ENCODE data around the gene PTPRT. TPM values are rescaled to one million over a fixed set of nuclear protein-coding genes. Genes with fewer than 3 reads are reported as not detected.

PTPRT gene
- total and polyA plus RNA-seq, 10 of the 15 experiments (the other 5 are each of a cell fraction or from before 2014, with no cell fraction given), result not detected

- FAIRE-seq (no peak), DNase-seq (ENCODE audit: low read depth, low spot score) (no peak), ATAC-seq (no peak)
- ChIA-PET POLR2A (no interaction called here), RAD21 (ENCODE audit: unreplicated experiment) (no interaction called here), CTCF (no interaction called here), SMC1A (ENCODE audit: uncharacterized antibody, unreplicated experiment) (no interaction called here)
- in situ Hi-C loops (cut with MboI) (no loop called here), intact Hi-C loops (cut with micrococcal nuclease; ENCODE audit: unreplicated experiment) (no loop called here)
- Histone ChIP-seq H4K20me1 (ENCODE audit: control insufficient read depth, insufficient read depth) (no peaks in the 10 kb centered on the region), H3K27ac (ENCODE audit: control insufficient read depth, insufficient read depth) (no peak overlapping the region), H3K4me2 (ENCODE audit: control insufficient read depth, insufficient read depth) (no peak overlapping the region), H3K9ac (ENCODE audit: control insufficient read depth, insufficient read depth, low read length) (no peak overlapping the region), H2AFZ (ENCODE audit: control insufficient read depth, low read depth, low read length) (no peak overlapping the region), H3K79me2 (ENCODE audit: control insufficient read depth, insufficient read depth, low read length) (no peaks in the 10 kb centered on the region), H3K9me3 (replicated peaks; ENCODE audit: control insufficient read depth, insufficient read depth, low read length) (no peaks in the 10 kb centered on the region), H3K27me3 (replicated peaks in 1 of 2; ENCODE audit: control insufficient read depth in 2 of 2, insufficient read depth in 2 of 2, low read length in 1 of 2) (no peaks in the 10 kb centered on the region; a peak in 1 of 4 replicates), H3K36me3 (ENCODE audit: control insufficient read depth in 2 of 2, insufficient read depth in 2 of 2, low read length in 1 of 2) (no peaks in the 10 kb centered on the region), H3K4me3 (no peak overlapping the region), H3K4me1 (ENCODE audit: control insufficient read depth, insufficient read depth, low read length) (no peaks in the 10 kb centered on the region)
- no peak for TF ChIP-seq SUZ12 (IDR thresholded peaks at IDR 0.05; ENCODE audit: unreplicated experiment)
- no peak for TF ChIP-seq HDAC6 (IDR thresholded peaks at IDR 0.05; ENCODE audit: unreplicated experiment)
- no peak for TF ChIP-seq MLLT1 (IDR thresholded peaks at IDR 0.05)
- TF ChIP-seq BMI1 (IDR thresholded peaks at IDR 0.05; ENCODE audit: borderline replicate concordance), result no peak
- no peak for TF ChIP-seq PAX5 (IDR thresholded peaks at IDR 0.05; ENCODE audit: borderline replicate concordance, low read depth, low read length)
- no peak for TF ChIP-seq SMAD5 (IDR thresholded peaks at IDR 0.05; ENCODE audit: low read depth)
- no peak for TF ChIP-seq MEF2B (IDR thresholded peaks at IDR 0.05; ENCODE audit: partially characterized antibody, poor library complexity, severe bottlenecking)
- TF ChIP-seq ZBTB11 (CRISPR knock-in tag; IDR thresholded peaks at IDR 0.05), result no peak
- no peak for TF ChIP-seq IRF5 (IDR thresholded peaks at IDR 0.05; ENCODE audit: borderline replicate concordance)
- TF ChIP-seq SRF (IDR thresholded peaks at IDR 0.05; ENCODE audit: low read depth in 2 of 2, low read length in 2 of 2), result no peak
- no peak for TF ChIP-seq RBBP5 (conservative IDR thresholded peaks at IDR 0.05)
- no peak for TF ChIP-seq TCF7 (IDR thresholded peaks at IDR 0.05; ENCODE audit: borderline replicate concordance)
- WGBS (ENCODE audit: insufficient coverage, insufficient replicate concordance, low lambda C conversion rate, missing lambda C conversion rate), result 42% methylated on average over 8 of the region's 8 CpGs
- no TSS peak for BruUV-seq (replicated peaks)
Observed at GRCh38 chr20:43029176-43029575, 160.5 kb downstream of the PTPRT start.
